ENCODE measurements around the gene RIIAD1.

GRCh38 chr1:151714820-151715725, 6.2 kb upstream of the RIIAD1 start:
- TF ChIP-seq, protein P1, sequence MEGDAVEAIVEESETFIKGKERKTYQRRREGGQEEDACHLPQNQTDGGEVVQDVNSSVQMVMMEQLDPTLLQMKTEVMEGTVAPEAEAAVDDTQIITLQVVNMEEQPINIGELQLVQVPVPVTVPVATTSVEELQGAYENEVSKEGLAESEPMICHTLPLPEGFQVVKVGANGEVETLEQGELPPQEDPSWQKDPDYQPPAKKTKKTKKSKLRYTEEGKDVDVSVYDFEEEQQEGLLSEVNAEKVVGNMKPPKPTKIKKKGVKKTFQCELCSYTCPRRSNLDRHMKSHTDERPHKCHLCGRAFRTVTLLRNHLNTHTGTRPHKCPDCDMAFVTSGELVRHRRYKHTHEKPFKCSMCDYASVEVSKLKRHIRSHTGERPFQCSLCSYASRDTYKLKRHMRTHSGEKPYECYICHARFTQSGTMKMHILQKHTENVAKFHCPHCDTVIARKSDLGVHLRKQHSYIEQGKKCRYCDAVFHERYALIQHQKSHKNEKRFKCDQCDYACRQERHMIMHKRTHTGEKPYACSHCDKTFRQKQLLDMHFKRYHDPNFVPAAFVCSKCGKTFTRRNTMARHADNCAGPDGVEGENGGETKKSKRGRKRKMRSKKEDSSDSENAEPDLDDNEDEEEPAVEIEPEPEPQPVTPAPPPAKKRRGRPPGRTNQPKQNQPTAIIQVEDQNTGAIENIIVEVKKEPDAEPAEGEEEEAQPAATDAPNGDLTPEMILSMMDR (tag by site-specific recombination; IDR thresholded peaks at IDR 0.05), result no peak
- TF ChIP-seq ZNF391 (tag by site-specific recombination; IDR thresholded peaks at IDR 0.05; ENCODE audit: borderline replicate concordance, low read depth) (no peak), ZBTB7A (tag by site-specific recombination; IDR thresholded peaks at IDR 0.05; ENCODE audit: low read depth) (no peak), ZNF24 (tag by site-specific recombination; IDR thresholded peaks at IDR 0.05) (no peak), ZBTB20 (tag by site-specific recombination; IDR thresholded peaks at IDR 0.05) (no peak), TCF7L2 (IDR thresholded peaks at IDR 0.05; ENCODE audit: borderline replicate concordance, low read depth, low read length) (no peak)
